GM18870 (cell line): ENCODE measurements around the gene ZNF254.
"Not testable (repeated sequence)": the region's sequence is repeated elsewhere in the genome, so short reads cannot be mapped to it uniquely, and the experiment has no call there.

ENCODE experiments used
- ATAC-seq: cut with Tn5 transposase; IDR thresholded peaks from one replicate; pipeline ENCODE4 v1.9.1; 2021; ENCODE audit warnings: moderate library complexity; ENCODE audit not compliant: unreplicated experiment

Gene ZNF254

DNA sequence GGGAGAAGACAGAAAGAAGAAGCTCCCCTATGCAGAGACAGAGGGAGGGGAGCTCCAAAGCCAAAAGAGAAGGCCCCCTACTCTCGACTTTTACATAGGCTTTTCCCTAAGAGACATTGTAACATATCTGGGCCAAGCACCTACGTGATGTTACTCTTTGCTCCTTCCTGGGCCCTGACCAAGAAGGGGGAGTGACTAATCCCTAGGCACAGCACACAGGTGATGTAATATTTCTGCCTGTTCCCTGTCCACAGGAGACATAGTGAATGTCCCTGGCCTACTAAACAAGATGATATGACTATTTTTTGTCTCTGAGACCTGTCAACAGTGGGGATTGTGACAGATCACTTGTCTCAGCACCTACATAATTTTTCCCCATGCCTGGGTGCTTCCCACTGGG is 15.9 kb upstream of the ZNF254 start:
- ATAC-seq: no peak

- ATAC-seq: no peak
Measured at GRCh38 chr19:24072720-24073119, 14.3 kb upstream of the ZNF254 start.

DNA sequence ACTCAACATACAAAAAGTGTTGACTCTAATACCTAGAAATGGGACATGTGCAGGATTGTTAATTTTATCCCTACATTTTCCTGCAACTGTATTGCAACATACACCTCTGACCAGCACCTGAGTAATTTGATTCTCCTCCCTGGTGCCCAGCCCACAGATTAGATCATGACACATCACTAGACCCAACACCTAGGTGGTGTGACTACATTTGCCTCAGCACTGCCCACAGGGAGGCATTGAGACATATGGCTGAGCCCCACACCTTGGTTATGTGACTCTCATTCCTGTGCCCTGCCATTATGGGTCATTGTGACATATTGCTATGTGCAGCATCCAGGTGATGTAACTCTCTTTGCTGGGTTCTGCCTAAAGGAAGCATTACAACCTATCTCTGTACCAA is 13.2 kb upstream of the ZNF254 start:
- ATAC-seq: no peak

DNA sequence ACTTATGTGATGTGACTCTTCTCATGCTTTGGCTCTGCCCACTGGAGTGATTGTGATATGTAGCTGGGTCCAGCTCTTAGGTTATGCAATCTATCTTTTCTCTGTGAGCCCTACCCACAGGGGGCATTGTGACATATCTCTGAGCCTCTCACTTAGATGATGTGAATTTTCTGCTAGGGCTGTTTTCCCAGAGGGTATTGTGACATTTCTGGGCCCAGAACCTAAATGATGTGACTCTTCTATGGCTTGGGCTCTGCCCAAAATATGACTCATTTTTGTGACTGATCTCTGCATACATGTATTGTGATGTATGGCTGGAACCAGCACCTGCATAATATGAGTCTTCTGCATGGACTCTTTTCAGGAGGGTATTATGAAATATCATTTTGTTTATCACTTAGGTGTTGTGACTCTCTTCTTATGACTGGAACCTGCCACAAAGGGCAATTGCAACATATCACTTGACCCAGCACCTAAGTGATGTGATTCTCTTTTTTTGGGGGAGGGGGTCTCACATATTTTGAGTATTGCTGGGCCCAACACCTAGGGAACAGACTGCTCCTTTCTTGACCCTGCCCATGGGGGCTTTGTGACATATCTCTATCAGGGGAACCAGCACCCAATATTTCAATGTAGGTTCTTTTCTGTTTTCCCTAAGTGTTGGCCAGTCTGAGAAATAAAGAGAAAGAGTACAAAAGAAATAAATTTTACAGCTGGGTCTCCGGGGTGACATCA is 12.1 kb upstream of the ZNF254 start:
- no peak for ATAC-seq

DNA sequence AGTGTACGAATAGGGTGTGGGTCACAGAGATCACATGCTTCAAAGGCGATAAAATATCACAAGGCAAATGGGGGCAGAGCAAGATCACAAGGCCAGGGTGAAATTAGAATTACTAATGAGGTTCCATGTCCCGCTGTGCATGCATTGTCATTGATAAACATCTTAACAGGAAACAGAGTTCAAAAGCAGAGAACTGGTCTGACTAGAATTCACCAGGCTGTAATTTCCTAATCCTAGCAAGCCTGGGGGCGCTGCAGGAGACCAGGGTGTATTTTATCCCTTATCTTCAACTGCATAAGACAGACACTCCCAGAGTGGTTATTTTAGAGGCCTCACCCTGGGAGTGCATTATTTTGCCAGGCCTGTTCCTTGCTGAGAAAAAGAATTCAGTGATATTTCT is 11.5 kb upstream of the ZNF254 start:
- ATAC-seq: not testable (repeated sequence)

- ATAC-seq: no peak
Measured at GRCh38 chr19:24078680-24079079, 8.3 kb upstream of the ZNF254 start.

DNA sequence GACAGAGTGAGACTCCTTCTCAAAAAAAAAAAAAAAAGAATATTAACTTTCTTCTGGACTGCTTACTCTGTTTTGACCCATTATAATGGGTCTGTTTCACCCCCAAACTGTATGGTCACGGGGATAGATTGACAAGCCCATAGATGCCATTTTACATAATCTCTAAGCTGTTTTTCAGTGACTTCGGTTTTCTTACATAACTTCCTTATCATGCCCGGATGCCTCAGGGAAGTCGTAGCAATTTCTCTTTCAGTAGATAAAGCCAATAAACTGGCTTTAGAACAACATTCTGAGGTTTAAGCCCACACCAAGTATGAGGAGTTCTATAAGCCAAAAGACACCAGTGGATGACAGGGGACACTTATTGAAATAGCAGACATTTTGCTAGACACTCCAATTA is 5.9 kb upstream of the ZNF254 start:
- no peak for ATAC-seq

- ATAC-seq: no peak
Measured at GRCh38 chr19:24098359-24098758, 11.4 kb downstream of the ZNF254 start.

GRCh38 chr19:24099829-24100228 is 12.8 kb downstream of the ZNF254 start:
- no peak for ATAC-seq

GRCh38 chr19:24100597-24100996 is 13.6 kb downstream of the ZNF254 start:
- ATAC-seq: not testable (repeated sequence)

- no peak for ATAC-seq
Measured at GRCh38 chr19:24101459-24102115, 14.6 kb downstream of the ZNF254 start.

DNA sequence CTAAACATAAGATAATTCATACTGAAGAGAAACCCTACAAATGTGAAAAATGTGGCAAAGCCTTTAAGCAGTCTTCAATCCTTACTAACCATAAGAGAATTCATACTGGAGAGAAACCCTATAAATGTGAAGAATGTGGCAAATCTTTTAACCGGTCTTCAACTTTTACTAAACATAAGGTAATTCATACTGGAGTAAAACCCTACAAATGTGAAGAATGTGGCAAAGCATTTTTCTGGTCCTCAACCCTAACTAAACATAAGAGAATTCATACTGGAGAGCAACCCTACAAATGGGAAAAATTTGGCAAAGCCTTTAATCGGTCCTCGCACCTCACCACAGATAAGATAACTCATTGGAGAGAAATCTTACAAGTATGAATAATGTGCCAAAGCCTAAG is 40.6 kb downstream of the ZNF254 start:
- ATAC-seq: no peak

DNA sequence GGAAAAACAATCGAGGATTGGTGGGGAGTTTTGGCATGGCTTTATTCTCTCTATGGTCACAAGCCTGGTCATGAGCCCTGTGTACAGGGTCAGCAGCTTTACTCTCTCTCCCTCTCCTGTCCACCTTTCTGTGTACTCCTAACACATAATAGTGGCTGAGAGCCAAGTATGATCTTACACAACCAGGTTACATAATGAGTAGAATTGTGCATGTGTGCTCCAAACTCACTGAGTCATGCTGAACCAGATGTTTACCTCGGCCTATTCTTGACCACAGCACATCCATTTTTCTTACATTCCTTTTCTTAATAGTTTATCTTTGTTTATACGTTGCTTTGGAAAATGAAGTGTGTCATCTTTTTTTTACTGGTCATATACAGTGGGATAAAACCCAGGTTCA is 53.1 kb downstream of the ZNF254 start:
- ATAC-seq: no peak

DNA sequence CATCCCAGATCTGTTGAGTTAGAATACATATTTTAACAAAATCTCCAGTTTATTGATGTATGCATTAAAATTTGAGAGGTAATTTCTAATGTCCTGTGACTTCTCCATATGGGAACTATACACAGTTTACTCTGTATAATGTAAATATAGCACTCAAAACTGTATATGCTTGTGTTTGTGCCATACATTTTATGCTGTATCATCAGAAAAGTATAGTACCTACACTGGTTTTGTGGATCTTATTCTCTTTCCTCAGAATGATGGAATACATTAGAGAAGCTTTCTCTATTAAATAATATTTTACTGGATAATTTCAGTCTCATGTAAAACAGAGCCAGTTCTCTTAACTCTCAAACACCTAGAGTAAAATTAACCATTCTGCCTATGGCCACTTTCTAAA is 53.6 kb downstream of the ZNF254 start:
- ATAC-seq: no peak

DNA sequence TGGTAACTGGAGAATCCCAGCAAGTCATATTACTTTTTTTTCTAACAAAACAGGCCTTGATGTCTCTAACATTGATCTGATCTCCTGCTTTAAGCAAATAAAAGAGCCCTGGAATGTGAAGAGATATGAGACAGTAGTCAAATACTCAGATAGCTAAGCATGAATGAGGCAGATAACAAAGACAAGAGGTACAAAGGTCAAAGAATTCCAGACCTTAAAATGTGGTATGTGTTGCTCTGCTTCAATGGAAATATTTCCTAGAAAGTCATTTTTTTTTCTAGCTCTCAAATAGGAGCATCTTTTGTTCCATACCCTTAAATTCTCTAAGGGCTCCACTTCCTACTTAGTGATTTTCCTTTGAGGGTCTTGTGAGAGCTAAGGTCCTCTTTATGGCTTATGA is 54.6 kb downstream of the ZNF254 start:
- ATAC-seq: no peak

- ATAC-seq: no peak
Measured at GRCh38 chr19:24142771-24143170, 55.8 kb downstream of the ZNF254 start.

GRCh38 chr19:24159707-24160106 is 72.7 kb downstream of the ZNF254 start:
- no peak for ATAC-seq

GRCh38 chr19:24166055-24166454 is 79.1 kb downstream of the ZNF254 start:
- no peak for ATAC-seq

DNA sequence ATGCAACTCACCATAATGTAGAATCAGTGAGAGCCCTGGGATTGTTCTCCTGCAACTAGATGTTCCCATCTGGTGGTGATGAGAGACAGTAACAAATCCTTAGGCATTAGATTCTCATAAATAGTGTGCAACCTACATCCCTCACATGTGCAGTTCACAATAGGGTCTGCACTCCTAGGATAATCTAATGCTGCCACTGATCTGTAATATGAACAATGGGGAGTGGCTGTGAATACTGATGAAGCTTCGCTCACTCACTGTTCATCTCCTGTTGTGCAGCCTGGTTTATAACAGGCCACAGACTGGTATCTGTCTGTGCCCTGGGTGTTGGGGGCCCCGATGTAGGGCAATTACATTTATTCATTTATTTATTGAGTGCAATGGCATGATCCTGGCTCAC is 86.9 kb downstream of the ZNF254 start:
- no peak for ATAC-seq

DNA sequence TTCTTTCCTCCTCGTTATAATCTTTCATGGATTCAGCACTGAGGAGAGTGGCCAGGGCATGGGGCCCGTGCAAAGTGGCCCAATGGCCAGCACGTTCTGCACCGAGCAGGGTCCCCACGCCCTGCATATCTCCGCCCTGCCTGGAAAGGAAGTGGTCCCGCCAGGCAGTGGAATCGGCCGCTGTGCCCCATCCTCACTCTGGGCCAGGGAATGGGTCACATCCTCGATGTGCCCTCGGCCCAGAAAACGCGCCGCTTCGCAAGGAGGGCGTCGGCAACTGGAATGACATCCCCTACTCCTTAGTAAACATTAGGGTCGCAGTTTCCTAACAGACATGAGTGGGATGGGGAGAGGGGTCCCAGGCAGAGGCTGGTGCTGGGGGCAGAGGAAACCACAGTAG is 90.7 kb downstream of the ZNF254 start:
- no peak for ATAC-seq

DNA sequence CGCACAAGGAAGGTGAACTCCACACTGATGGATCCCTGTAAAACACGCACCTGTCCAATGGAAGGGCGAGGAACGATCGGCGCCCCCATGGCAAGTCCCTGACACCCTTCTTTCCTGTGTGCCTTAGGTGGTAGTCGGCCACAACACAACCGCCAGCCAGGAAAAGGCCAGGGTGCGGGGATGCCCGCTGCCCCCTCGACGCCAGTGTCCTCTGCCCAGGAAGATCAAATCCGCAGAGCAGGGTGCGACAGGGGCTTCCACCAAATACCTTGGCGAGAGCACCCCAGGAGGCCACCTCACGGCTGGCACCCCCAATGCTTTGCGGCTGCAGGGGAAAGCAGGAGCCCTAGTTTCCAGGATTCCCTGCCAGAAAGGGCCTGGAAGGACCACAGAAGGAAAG is 91.2 kb downstream of the ZNF254 start:
- no peak for ATAC-seq
